ENCODE results near the gene DOK4. TPM values are rescaled to one million over a fixed set of nuclear protein-coding genes. Genes with fewer than 3 reads are reported as not detected.

DOK4 gene
- total and polyA plus RNA-seq, 2 experiments from 2014 or later = 106 to 112 TPM

GRCh38 chr16:57534337-57534880 is 48.1 kb upstream of the DOK4 start:
- Histone ChIP-seq H3K4me2 (peak overlapping the region; percentile 95), H3K27me3 (no peaks in the 10 kb centered on the region), H2AFZ (no peak overlapping the region), H3K9me2 (replicated peaks; ENCODE audit: insufficient read depth) (no peaks in the 10 kb centered on the region), H3K27ac (no peak overlapping the region), H3K79me2 (peaks cover 37% of the 10 kb centered on the region), H3K36me3 (replicated peaks; ENCODE audit: insufficient read depth, low read depth) (no peaks in the 10 kb centered on the region), H3K9me3 (ENCODE audit: low read depth) (no peaks in the 10 kb centered on the region), H3K4me1 (ENCODE audit: insufficient read depth) (peaks cover 35% of the 10 kb centered on the region), H4K20me1 (ENCODE audit: insufficient read depth, poor library complexity, severe bottlenecking) (no peaks in the 10 kb centered on the region), H3K4me3 (no peak overlapping the region)
- no peak for TF ChIP-seq CTCF (IDR thresholded peaks at IDR 0.05; ENCODE audit: poor library complexity)
- no peak for TF ChIP-seq EZH2 (IDR thresholded peaks at IDR 0.05; ENCODE audit: borderline replicate concordance)
- no peak for TF ChIP-seq EZH2phosphoT487 (IDR thresholded peaks at IDR 0.05; ENCODE audit: low read depth, severe bottlenecking, unreplicated experiment)
- DNase-seq (ENCODE audit: low spot score) = no peak
- 88% methylated on average over 7 of the region's 7 CpGs for WGBS (ENCODE audit: low lambda C conversion rate, missing lambda C conversion rate)

GRCh38 chr16:57533431-57534336 is 47.4 kb upstream of the DOK4 start:
- Histone ChIP-seq H3K27me3 (no peaks in the 10 kb centered on the region), H2AFZ (no peak overlapping the region), H3K9me3 (ENCODE audit: low read depth) (no peaks in the 10 kb centered on the region), H3K9me2 (replicated peaks; ENCODE audit: insufficient read depth) (no peaks in the 10 kb centered on the region), H4K20me1 (ENCODE audit: insufficient read depth, poor library complexity, severe bottlenecking) (no peaks in the 10 kb centered on the region), H3K27ac (no peak overlapping the region), H3K4me2 (peak overlapping the region; percentile 41), H3K36me3 (replicated peaks; ENCODE audit: insufficient read depth, low read depth) (no peaks in the 10 kb centered on the region), H3K4me1 (ENCODE audit: insufficient read depth) (peaks cover 35% of the 10 kb centered on the region), H3K4me3 (no peak overlapping the region), H3K79me2 (peaks cover 37% of the 10 kb centered on the region)
- WGBS (ENCODE audit: low lambda C conversion rate, missing lambda C conversion rate) = 77% methylated on average over 19 of the region's 19 CpGs
- TF ChIP-seq EZH2 (IDR thresholded peaks at IDR 0.05; ENCODE audit: borderline replicate concordance) = no peak
- TF ChIP-seq EZH2phosphoT487 (IDR thresholded peaks at IDR 0.05; ENCODE audit: low read depth, severe bottlenecking, unreplicated experiment) = no peak
- no peak for TF ChIP-seq CTCF (IDR thresholded peaks at IDR 0.05; ENCODE audit: poor library complexity)
- DNase-seq (ENCODE audit: low spot score) = no peak

GRCh38 chr16:57532266-57532625 is 46.0 kb upstream of the DOK4 start:
- no peaks in the 10 kb centered on the region for H3K9me2 ChIP-seq (replicated peaks; ENCODE audit: insufficient read depth)
- TF ChIP-seq CTCF (IDR thresholded peaks at IDR 0.05; ENCODE audit: poor library complexity) (no peak), EZH2phosphoT487 (IDR thresholded peaks at IDR 0.05; ENCODE audit: low read depth, severe bottlenecking, unreplicated experiment) (no peak), EZH2 (IDR thresholded peaks at IDR 0.05; ENCODE audit: borderline replicate concordance) (no peak)
- H3K4me3 ChIP-seq = no peak overlapping the region
- H3K4me1 ChIP-seq (ENCODE audit: insufficient read depth) = peaks cover 38% of the 10 kb centered on the region
- H4K20me1 ChIP-seq (ENCODE audit: insufficient read depth, poor library complexity, severe bottlenecking) = no peaks in the 10 kb centered on the region
- no peaks in the 10 kb centered on the region for H3K36me3 ChIP-seq (replicated peaks; ENCODE audit: insufficient read depth, low read depth)
- no peaks in the 10 kb centered on the region for H3K9me3 ChIP-seq (ENCODE audit: low read depth)
- no peak overlapping the region for H2AFZ ChIP-seq
- H3K27me3 ChIP-seq = no peaks in the 10 kb centered on the region
- peaks cover 37% of the 10 kb centered on the region for H3K79me2 ChIP-seq
- peak overlapping the region; percentile 41 for H3K4me2 ChIP-seq
- no peak overlapping the region for H3K27ac ChIP-seq
- WGBS (ENCODE audit: low lambda C conversion rate, missing lambda C conversion rate) = 88% methylated on average over 7 of the region's 7 CpGs
- DNase-seq (ENCODE audit: low spot score) = no peak

Data from hepatocyte (in vitro differentiated cells).